Astrocyte (in vitro differentiated cells and primary cell): ENCODE measurements around the gene CBX7.

Source experiments
- EZH2 ChIP-seq: IDR thresholded peaks from 2 replicates; pipeline ENCODE4 v1.6.1; 2012; ENCODE audit warnings: mild to moderate bottlenecking, low read length, inconsistent platforms; ENCODE audit not compliant: insufficient read depth
- TF ChIP-seq, protein P1 (sequence below): IDR thresholded peaks from 2 replicates; pipeline ENCODE4 v1.5.1; 2011; ENCODE audit warnings: low read depth, mild to moderate bottlenecking, inconsistent platforms, low read length, moderate library complexity; ENCODE audit not compliant: insufficient read depth

DNA sequence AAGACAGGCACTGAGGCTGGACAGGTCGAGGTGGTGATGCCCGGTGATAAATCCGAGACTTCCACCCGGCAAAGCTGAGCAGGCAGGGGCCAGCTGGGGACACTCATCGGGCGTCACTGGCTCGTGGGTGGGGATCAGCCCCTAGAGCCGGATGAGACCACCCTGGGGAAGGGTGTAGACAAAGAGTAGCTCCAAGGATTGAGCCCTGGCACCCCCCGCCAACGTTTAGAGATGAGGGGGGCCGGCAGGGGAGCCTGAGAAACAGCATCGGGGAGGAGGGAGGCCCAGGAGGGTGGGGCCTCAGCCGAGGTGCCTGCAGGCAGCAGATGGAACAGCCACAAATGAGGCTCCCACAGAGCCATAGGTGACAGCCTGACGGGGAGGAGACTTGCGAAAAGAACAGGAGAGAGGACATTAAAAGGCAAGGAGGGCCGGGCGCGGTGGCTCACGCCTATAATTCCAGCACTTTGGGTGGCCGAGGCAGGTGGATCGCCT lies 27.4 kb upstream of the CBX7 start:
- TF ChIP-seq, protein P1, sequence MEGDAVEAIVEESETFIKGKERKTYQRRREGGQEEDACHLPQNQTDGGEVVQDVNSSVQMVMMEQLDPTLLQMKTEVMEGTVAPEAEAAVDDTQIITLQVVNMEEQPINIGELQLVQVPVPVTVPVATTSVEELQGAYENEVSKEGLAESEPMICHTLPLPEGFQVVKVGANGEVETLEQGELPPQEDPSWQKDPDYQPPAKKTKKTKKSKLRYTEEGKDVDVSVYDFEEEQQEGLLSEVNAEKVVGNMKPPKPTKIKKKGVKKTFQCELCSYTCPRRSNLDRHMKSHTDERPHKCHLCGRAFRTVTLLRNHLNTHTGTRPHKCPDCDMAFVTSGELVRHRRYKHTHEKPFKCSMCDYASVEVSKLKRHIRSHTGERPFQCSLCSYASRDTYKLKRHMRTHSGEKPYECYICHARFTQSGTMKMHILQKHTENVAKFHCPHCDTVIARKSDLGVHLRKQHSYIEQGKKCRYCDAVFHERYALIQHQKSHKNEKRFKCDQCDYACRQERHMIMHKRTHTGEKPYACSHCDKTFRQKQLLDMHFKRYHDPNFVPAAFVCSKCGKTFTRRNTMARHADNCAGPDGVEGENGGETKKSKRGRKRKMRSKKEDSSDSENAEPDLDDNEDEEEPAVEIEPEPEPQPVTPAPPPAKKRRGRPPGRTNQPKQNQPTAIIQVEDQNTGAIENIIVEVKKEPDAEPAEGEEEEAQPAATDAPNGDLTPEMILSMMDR, result no peak
- TF ChIP-seq EZH2, result no peak
